GM12878 (cell line): ENCODE measurements around the gene CNGB1. TPM values are rescaled to one million over a fixed set of nuclear protein-coding genes. Genes with fewer than 3 reads are reported as not detected.

Source experiments
- ATAC-seq: fragments of 200-7000 bp; cut with Tn5 transposase; 3 replicates; pipeline ENCODE4 v1.9.1; 2020; ENCODE audit warnings: mild to moderate bottlenecking, moderate library complexity
- BruUV-seq: library from RNA; stranded (reverse); fragments of 400-500 nt; replicated peaks from 2 replicates; lab custom pipeline; 2021; lab: Mats Ljungman, UMichigan
- CTCF ChIA-PET: fragments of 300-600 bp; sonication (Branson Sonifier 250); formaldehyde crosslinking; extraction: SDS; loops from one replicate; lab custom pipeline; 2021; ENCODE audit warnings: inconsistent platforms; lab: Yijun Ruan, JAX
- POLR2A ChIA-PET: fragments of 350-600 bp; formaldehyde crosslinking; extraction: SDS; loops from one replicate; lab custom pipeline; 2021; ENCODE audit warnings: inconsistent platforms; lab: Charles Lee
- RAD21 ChIA-PET: fragments of 300-600 bp; sonication (Branson Sonifier 250); formaldehyde crosslinking; loops from one replicate; lab custom pipeline; 2023; ENCODE audit warnings: antibody characterized with exemption; ENCODE audit not compliant: unreplicated experiment; lab: Charles Lee
- SMC1A ChIA-PET: fragments of 300-600 bp; sonication (Branson Sonifier 250); formaldehyde crosslinking; loops from one replicate; lab custom pipeline; 2023; ENCODE audit not compliant: unreplicated experiment, uncharacterized antibody; lab: Charles Lee
- DNase-seq: peaks from one replicate; pipeline ENCODE4 v3.0.0-alpha.2; 2011; ENCODE audit warnings: low read depth, low spot score
- FAIRE-seq: peaks from 3 replicates; lab custom pipeline; 2011; peaks lifted over from hg19 to GRCh38; lab: Jason Lieb, UNC
- H2AFZ ChIP-seq: 2 replicates; pipeline ENCODE4 v1.6.0; 2011; ENCODE audit warnings: low read depth, low read length, control low read depth; ENCODE audit not compliant: control insufficient read depth
- H3K27ac ChIP-seq: 2 replicates; pipeline ENCODE4 v1.5.1; 2011; ENCODE audit warnings: control low read depth; ENCODE audit not compliant: control insufficient read depth, insufficient read depth
- H3K27me3 ChIP-seq, 2 experiments: replicated peaks in 1 of 2; 2 replicates each; pipeline versions ENCODE4 v1.6.0 to v1.6.1; 2011; ENCODE audit warnings: low read length in 1 of 2; ENCODE audit not compliant: control insufficient read depth in 2 of 2, insufficient read depth in 2 of 2
- H3K36me3 ChIP-seq, 2 experiments: 2 replicates each; pipeline ENCODE4 v1.5.1; 2011; ENCODE audit warnings: low read length in 1 of 2; ENCODE audit not compliant: control insufficient read depth in 2 of 2, insufficient read depth in 2 of 2
- H3K4me1 ChIP-seq: 2 replicates; pipeline ENCODE4 v1.6.1; 2011; ENCODE audit warnings: mild to moderate bottlenecking, low read length, moderate library complexity, mixed read lengths; ENCODE audit not compliant: control insufficient read depth, insufficient read depth
- H3K4me2 ChIP-seq: 2 replicates; pipeline ENCODE4 v1.6.0; 2011; ENCODE audit warnings: control low read depth; ENCODE audit not compliant: control insufficient read depth, insufficient read depth
- H3K4me3 ChIP-seq: fragments of 200-600 bp; sonication (generic); 2 replicates; pipeline ENCODE4 v1.5.1; 2016
- H3K79me2 ChIP-seq: 2 replicates; pipeline ENCODE4 v1.6.0; 2011; ENCODE audit warnings: low read length; ENCODE audit not compliant: control insufficient read depth, insufficient read depth
- H3K9ac ChIP-seq: 2 replicates; pipeline ENCODE4 v1.8.0; 2011; ENCODE audit warnings: low read length, control low read depth, mixed read lengths; ENCODE audit not compliant: control insufficient read depth, insufficient read depth
- H3K9me3 ChIP-seq: replicated peaks from 3 replicates; pipeline ENCODE4 v1.5.1; 2011; ENCODE audit warnings: mild to moderate bottlenecking, low read length; ENCODE audit not compliant: control insufficient read depth, insufficient read depth
- H4K20me1 ChIP-seq: 2 replicates; pipeline ENCODE4 v1.6.0; 2011; ENCODE audit not compliant: control insufficient read depth, insufficient read depth
- CBX3 ChIP-seq: fragments of 200-600 bp; sonication (generic); IDR thresholded peaks from 2 replicates; pipeline ENCODE4 v1.6.1; 2016; ENCODE audit warnings: low read depth, borderline replicate concordance
- HDAC2 ChIP-seq: fragments of 200-600 bp; sonication (generic); IDR thresholded peaks from 2 replicates; pipeline ENCODE4 v1.6.1; 2017
- KAT2A ChIP-seq: conservative IDR thresholded peaks from 2 replicates; pipeline ENCODE4 v1.6.1; 2011; ENCODE audit warnings: low read depth, low read length; ENCODE audit not compliant: control insufficient read depth
- KDM1A ChIP-seq: fragments of 200-600 bp; sonication (generic); IDR thresholded peaks from 2 replicates; pipeline ENCODE4 v1.6.1; 2016; ENCODE audit warnings: borderline replicate concordance
- NRF1 ChIP-seq: conservative IDR thresholded peaks from 2 replicates; pipeline ENCODE4 v1.6.1; 2011; ENCODE audit warnings: mild to moderate bottlenecking, low read depth, low read length, improper control_type of control experiment
- RAD51 ChIP-seq: fragments of 450-650 bp; IDR thresholded peaks from 2 replicates; pipeline ENCODE4 v1.6.1; 2016; ENCODE audit warnings: moderate library complexity, mild to moderate bottlenecking, inconsistent platforms
- SMARCA5 ChIP-seq: fragments of 450-650 bp; IDR thresholded peaks from 2 replicates; pipeline ENCODE4 v1.6.1; 2017; ENCODE audit warnings: mild to moderate bottlenecking
- SREBF2 ChIP-seq: IDR thresholded peaks from 2 replicates; pipeline ENCODE4 v1.6.1; 2012; ENCODE audit warnings: mild to moderate bottlenecking, low read length
- ZNF24 ChIP-seq: fragments of 450-650 bp; IDR thresholded peaks from 2 replicates; pipeline ENCODE4 v1.6.1; 2017; ENCODE audit warnings: antibody characterized with exemption, mild to moderate bottlenecking
- WGBS: methylation state at CpG from one replicate; pipeline ENCODE4 v1.1.6; 2016; ENCODE audit warnings: low lambda C conversion rate; ENCODE audit not compliant: insufficient replicate concordance, insufficient coverage; ENCODE audit errors: missing lambda C conversion rate; 5-methylcytosine and 5-hydroxymethylcytosine counted together
- in situ Hi-C: fragments of 300-500 bp; cut with MboI; formaldehyde crosslinking; loops from 9 replicates; pipeline ENCODE4 v1.14.3; 2018; ENCODE audit warnings: mixed read lengths
- intact Hi-C: fragments of 100-400 bp; cut with micrococcal nuclease; formaldehyde crosslinking; loops from one replicate; pipeline ENCODE4 v1.14.2; 2022; ENCODE audit not compliant: unreplicated experiment
- polyA plus RNA-seq, 11 experiments: library from polyadenylated mRNA; depleted of rRNA in 4 of 11; unstranded in 6 of 11; stranded (reverse) in 5 of 11; fragments of >200 nt; fragmentation: Nextera tagmentation in 4 of 11; fragmentation: Illumina TruSeq in 1 of 11; extraction: Ambion mirVana in 4 of 11; extraction: Trizol in 1 of 11; gene quantifications; 1 replicate in 1 of 11; 2 replicates in 10 of 11; pipeline versions ENCODE4 v1.2.1 to v1.2.3, GENCODE V29; 2011 to 2016; ENCODE audit warnings: inconsistent platforms in 2 of 11, missing spikeins in 2 of 11, low read depth in 1 of 11
- total RNA-seq, 4 experiments: library from RNA; depleted of rRNA in 3 of 4; stranded (reverse); fragments of >200 nt in 3 of 4; fragmentation: Illumina TruSeq in 1 of 4; extraction: Trizol in 1 of 4; gene quantifications; 2 replicates each; pipeline versions ENCODE4 v1.2.1 to v1.2.3, GENCODE V29; 2013 to 2021
- TF ChIP-seq, protein P1 (sequence below): fragments of 450-650 bp; IDR thresholded peaks from 2 replicates; pipeline ENCODE4 v1.6.1; 2016; ENCODE audit warnings: mild to moderate bottlenecking, moderate library complexity, borderline replicate concordance
- TF ChIP-seq, protein P2 (sequence below): IDR thresholded peaks from 2 replicates; pipeline ENCODE4 v1.6.1; 2011; ENCODE audit warnings: borderline replicate concordance, low read depth, mild to moderate bottlenecking, moderate library complexity, low read length; ENCODE audit not compliant: insufficient read depth, poor library complexity, severe bottlenecking
- TF ChIP-seq, protein P3 (sequence below): IDR thresholded peaks from 2 replicates; pipeline ENCODE4 v1.6.1; 2012; ENCODE audit warnings: mild to moderate bottlenecking, low read depth, low read length

The CNGB1 gene
- total and polyA plus RNA-seq, 10 of the 15 experiments (the other 5 are each of a cell fraction or from before 2014, with no cell fraction given) = 0.03 TPM; not detected in 9

DNA sequence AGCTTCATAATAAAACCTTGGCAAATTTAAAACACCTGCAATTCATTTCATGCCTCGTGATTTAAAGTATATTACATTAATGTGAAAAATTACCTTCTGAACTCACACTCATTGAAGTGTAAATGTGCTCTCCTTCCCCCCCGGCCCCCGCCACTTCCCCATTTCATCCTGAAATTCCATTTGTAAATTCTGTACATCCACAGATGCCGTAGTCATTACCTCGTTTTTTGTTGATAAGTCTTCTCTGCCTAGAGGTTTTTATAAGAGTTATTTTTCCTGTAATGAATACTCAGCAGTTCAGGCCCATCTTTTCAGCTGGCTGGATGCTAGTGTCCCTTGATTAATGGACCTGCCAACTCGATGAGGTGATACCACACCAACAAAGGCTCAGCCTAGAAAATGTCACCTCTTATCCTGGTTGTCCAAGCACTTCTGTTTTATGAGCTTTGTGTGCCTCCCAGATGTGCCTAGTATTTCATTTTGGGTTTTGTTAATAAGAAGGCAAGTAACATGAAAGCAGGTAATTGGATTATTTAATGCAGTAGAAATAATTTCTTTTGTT, 103.8 kb downstream of the CNGB1 start (continued):
- TF ChIP-seq, protein P1, sequence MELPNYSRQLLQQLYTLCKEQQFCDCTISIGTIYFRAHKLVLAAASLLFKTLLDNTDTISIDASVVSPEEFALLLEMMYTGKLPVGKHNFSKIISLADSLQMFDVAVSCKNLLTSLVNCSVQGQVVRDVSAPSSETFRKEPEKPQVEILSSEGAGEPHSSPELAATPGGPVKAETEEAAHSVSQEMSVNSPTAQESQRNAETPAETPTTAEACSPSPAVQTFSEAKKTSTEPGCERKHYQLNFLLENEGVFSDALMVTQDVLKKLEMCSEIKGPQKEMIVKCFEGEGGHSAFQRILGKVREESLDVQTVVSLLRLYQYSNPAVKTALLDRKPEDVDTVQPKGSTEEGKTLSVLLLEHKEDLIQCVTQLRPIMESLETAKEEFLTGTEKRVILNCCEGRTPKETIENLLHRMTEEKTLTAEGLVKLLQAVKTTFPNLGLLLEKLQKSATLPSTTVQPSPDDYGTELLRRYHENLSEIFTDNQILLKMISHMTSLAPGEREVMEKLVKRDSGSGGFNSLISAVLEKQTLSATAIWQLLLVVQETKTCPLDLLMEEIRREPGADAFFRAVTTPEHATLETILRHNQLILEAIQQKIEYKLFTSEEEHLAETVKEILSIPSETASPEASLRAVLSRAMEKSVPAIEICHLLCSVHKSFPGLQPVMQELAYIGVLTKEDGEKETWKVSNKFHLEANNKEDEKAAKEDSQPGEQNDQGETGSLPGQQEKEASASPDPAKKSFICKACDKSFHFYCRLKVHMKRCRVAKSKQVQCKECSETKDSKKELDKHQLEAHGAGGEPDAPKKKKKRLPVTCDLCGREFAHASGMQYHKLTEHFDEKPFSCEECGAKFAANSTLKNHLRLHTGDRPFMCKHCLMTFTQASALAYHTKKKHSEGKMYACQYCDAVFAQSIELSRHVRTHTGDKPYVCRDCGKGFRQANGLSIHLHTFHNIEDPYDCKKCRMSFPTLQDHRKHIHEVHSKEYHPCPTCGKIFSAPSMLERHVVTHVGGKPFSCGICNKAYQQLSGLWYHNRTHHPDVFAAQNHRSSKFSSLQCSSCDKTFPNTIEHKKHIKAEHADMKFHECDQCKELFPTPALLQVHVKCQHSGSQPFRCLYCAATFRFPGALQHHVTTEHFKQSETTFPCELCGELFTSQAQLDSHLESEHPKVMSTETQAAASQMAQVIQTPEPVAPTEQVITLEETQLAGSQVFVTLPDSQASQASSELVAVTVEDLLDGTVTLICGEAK = no peak
- TF ChIP-seq, protein P2, sequence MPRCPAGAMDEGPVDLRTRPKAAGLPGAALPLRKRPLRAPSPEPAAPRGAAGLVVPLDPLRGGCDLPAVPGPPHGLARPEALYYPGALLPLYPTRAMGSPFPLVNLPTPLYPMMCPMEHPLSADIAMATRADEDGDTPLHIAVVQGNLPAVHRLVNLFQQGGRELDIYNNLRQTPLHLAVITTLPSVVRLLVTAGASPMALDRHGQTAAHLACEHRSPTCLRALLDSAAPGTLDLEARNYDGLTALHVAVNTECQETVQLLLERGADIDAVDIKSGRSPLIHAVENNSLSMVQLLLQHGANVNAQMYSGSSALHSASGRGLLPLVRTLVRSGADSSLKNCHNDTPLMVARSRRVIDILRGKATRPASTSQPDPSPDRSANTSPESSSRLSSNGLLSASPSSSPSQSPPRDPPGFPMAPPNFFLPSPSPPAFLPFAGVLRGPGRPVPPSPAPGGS = no peak
- TF ChIP-seq, all 136 proteins: peak for 0

GRCh38 chr16:57866529-57866918, 104.4 kb downstream of the CNGB1 start:
- no peak for ATAC-seq
- in situ Hi-C loops = no loop called here
- TF ChIP-seq HDAC2 (no peak), ZNF24 (no peak), SMARCA5 (no peak), SREBF2 (no peak), RAD51 (no peak), KDM1A (no peak), NRF1 (no peak), CBX3 (no peak), KAT2A (no peak)
- TF ChIP-seq, protein P3, sequence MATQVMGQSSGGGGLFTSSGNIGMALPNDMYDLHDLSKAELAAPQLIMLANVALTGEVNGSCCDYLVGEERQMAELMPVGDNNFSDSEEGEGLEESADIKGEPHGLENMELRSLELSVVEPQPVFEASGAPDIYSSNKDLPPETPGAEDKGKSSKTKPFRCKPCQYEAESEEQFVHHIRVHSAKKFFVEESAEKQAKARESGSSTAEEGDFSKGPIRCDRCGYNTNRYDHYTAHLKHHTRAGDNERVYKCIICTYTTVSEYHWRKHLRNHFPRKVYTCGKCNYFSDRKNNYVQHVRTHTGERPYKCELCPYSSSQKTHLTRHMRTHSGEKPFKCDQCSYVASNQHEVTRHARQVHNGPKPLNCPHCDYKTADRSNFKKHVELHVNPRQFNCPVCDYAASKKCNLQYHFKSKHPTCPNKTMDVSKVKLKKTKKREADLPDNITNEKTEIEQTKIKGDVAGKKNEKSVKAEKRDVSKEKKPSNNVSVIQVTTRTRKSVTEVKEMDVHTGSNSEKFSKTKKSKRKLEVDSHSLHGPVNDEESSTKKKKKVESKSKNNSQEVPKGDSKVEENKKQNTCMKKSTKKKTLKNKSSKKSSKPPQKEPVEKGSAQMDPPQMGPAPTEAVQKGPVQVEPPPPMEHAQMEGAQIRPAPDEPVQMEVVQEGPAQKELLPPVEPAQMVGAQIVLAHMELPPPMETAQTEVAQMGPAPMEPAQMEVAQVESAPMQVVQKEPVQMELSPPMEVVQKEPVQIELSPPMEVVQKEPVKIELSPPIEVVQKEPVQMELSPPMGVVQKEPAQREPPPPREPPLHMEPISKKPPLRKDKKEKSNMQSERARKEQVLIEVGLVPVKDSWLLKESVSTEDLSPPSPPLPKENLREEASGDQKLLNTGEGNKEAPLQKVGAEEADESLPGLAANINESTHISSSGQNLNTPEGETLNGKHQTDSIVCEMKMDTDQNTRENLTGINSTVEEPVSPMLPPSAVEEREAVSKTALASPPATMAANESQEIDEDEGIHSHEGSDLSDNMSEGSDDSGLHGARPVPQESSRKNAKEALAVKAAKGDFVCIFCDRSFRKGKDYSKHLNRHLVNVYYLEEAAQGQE = no peak

More at GRCh38 chr16:57866529-57866918, 104.4 kb downstream of the CNGB1 start:
- no peaks in the 10 kb centered on the region for H4K20me1 ChIP-seq
- H3K9ac ChIP-seq = no peak overlapping the region
- H3K4me3 ChIP-seq = no peak overlapping the region
- H3K27ac ChIP-seq = no peak overlapping the region
- 65% methylated on average over 4 of the region's 4 CpGs for WGBS
- no peaks in the 10 kb centered on the region for H3K9me3 ChIP-seq
- no peaks in the 10 kb centered on the region for H3K79me2 ChIP-seq
- H3K36me3 ChIP-seq = no peaks in the 10 kb centered on the region
- RAD21 ChIA-PET = interaction anchor here (0.5 kb wide), 1 partner anchor 10 kb away, joined by 3 read pairs; no protein-coding TSS in a partner anchor
- H3K4me1 ChIP-seq = peaks cover 10% of the 10 kb centered on the region
- no TSS peak for BruUV-seq
- CTCF ChIA-PET = no interaction called here
- intact Hi-C loops = no loop called here
- no peaks in the 10 kb centered on the region for H3K27me3 ChIP-seq
- no peak overlapping the region for H2AFZ ChIP-seq
- SMC1A ChIA-PET = no interaction called here
- no peak overlapping the region for H3K4me2 ChIP-seq
- DNase-seq (no peak), FAIRE-seq (no peak)
- POLR2A ChIA-PET = interaction anchor here (0.7 kb wide), 2 partner anchors 44 to 593 kb away, joined by 4 to 8 read pairs; no protein-coding TSS in a partner anchor
